AG09319 (cell line): ENCODE measurements around the gene KMT5C.

ENCODE experiments used
- DNase-seq: peaks from one replicate; pipeline ENCODE4 v3.0.0-alpha.2; 2010; ENCODE audit warnings: low read depth; ENCODE audit errors: extremely low read depth
- CTCF ChIP-seq: IDR thresholded peaks from 2 replicates; pipeline ENCODE4 v1.5.1; 2011; ENCODE audit warnings: low read depth, mild to moderate bottlenecking, inconsistent platforms, low read length, moderate library complexity

KMT5C gene

GRCh38 chr19:55392820-55393761, 53.4 kb downstream of the KMT5C start:
- no peak for TF ChIP-seq CTCF
- DNase-seq: no peak
